Glutamatergic neuron (in vitro differentiated cells): ENCODE measurements around the gene COX11. TPM values are rescaled to one million over a fixed set of nuclear protein-coding genes. Genes with fewer than 3 reads are reported as not detected.

Experiments used
- DNase-seq: peaks from one replicate; pipeline ENCODE4 v3.0.0; 2022
- H3K27ac Mint-ChIP-seq: one replicate; pipeline ENCODE4 v1.8.0; 2020; ENCODE audit warnings: mild to moderate bottlenecking, mixed read lengths, inconsistent platforms; ENCODE audit not compliant: unreplicated experiment
- H3K27me3 Mint-ChIP-seq: one replicate; pipeline ENCODE4 v1.8.0; 2020; ENCODE audit warnings: mild to moderate bottlenecking, moderate library complexity, mixed read lengths, inconsistent platforms; ENCODE audit not compliant: unreplicated experiment
- H3K36me3 Mint-ChIP-seq: one replicate; pipeline ENCODE4 v1.8.0; 2020; ENCODE audit warnings: mild to moderate bottlenecking, mixed read lengths, inconsistent platforms; ENCODE audit not compliant: unreplicated experiment
- H3K4me1 Mint-ChIP-seq: one replicate; pipeline ENCODE4 v1.8.0; 2020; ENCODE audit warnings: mild to moderate bottlenecking, low read depth, mixed read lengths, inconsistent platforms; ENCODE audit not compliant: unreplicated experiment
- H3K4me3 Mint-ChIP-seq: one replicate; pipeline ENCODE4 v1.8.0; 2020; ENCODE audit warnings: mild to moderate bottlenecking, mixed read lengths, inconsistent platforms; ENCODE audit not compliant: unreplicated experiment
- H3K9me3 Mint-ChIP-seq: one replicate; pipeline ENCODE4 v1.8.0; 2020; ENCODE audit warnings: mild to moderate bottlenecking, moderate library complexity, mixed read lengths, inconsistent platforms; ENCODE audit not compliant: unreplicated experiment
- CTCF ChIP-seq: fragments of 200-600 bp; sonication (generic); IDR thresholded peaks from one replicate; pipeline ENCODE4 v1.5.0; 2021; ENCODE audit not compliant: partially characterized antibody, unreplicated experiment
- total RNA-seq: library from RNA; stranded (reverse); fragmentation: NEBNext Ultra II Directional; extraction: Animal tissue kit (Norgen Biotek cat#: 25700); gene quantifications from one replicate; pipeline ENCODE4 v1.2.1, GENCODE V29; 2021; ENCODE audit not compliant: unreplicated experiment

The COX11 gene
- total RNA-seq, 1 donor from 2014 or later, result 64.4 TPM

- no peak for DNase-seq
- Mint-ChIP-seq H3K27me3 (peaks cover 2% of the 10 kb centered on the region), H3K9me3 (no peaks in the 10 kb centered on the region), H3K4me3 (no peak overlapping the region), H3K27ac (no peak overlapping the region), H3K36me3 (no peaks in the 10 kb centered on the region), H3K4me1 (peaks cover 7% of the 10 kb centered on the region)
- no peak for TF ChIP-seq CTCF
Observed at GRCh38 chr17:54969658-54970572, 1.5 kb upstream of the COX11 start.

GRCh38 chr17:54968988-54969332 is 506 bp upstream of the COX11 start:
- Mint-ChIP-seq H3K27me3 (peaks cover 2% of the 10 kb centered on the region), H3K4me1 (peaks cover 7% of the 10 kb centered on the region), H3K9me3 (no peaks in the 10 kb centered on the region), H3K27ac (no peak overlapping the region), H3K4me3 (no peak overlapping the region), H3K36me3 (no peaks in the 10 kb centered on the region)
- DNase-seq, result no peak
- no peak for TF ChIP-seq CTCF

GRCh38 chr17:54967621-54968261 is 713 bp downstream of the COX11 start:
- no peak for TF ChIP-seq CTCF
- Mint-ChIP-seq H3K9me3 (no peaks in the 10 kb centered on the region), H3K27ac (no peak overlapping the region), H3K4me3 (no peak overlapping the region), H3K4me1 (peaks cover 7% of the 10 kb centered on the region), H3K27me3 (peaks cover 2% of the 10 kb centered on the region), H3K36me3 (no peaks in the 10 kb centered on the region)
- DNase-seq, result no peak

- Mint-ChIP-seq H3K4me3 (no peak overlapping the region), H3K27me3 (no peaks in the 10 kb centered on the region), H3K9me3 (no peaks in the 10 kb centered on the region), H3K4me1 (peaks cover 14% of the 10 kb centered on the region), H3K36me3 (peaks cover 4% of the 10 kb centered on the region), H3K27ac (peak overlapping the region; percentile 3)
- no peak for TF ChIP-seq CTCF
- DNase-seq, result no peak
Observed at GRCh38 chr17:54956791-54957190, 11.7 kb downstream of the COX11 start.

- H3K27ac Mint-ChIP-seq, result no peak overlapping the region
Observed at GRCh38 chr17:54951286-54951685, 17.2 kb downstream of the COX11 start.

More at GRCh38 chr17:54951286-54951685, 17.2 kb downstream of the COX11 start:
- H3K4me1 Mint-ChIP-seq, result no peaks in the 10 kb centered on the region
- H3K27me3 Mint-ChIP-seq, result no peaks in the 10 kb centered on the region
- no peaks in the 10 kb centered on the region for H3K9me3 Mint-ChIP-seq
- no peak overlapping the region for H3K4me3 Mint-ChIP-seq
- no peak for TF ChIP-seq CTCF
- H3K36me3 Mint-ChIP-seq, result no peaks in the 10 kb centered on the region
- no peak for DNase-seq
